ENCODE data around the gene MIEF1.
"Not testable (repeated sequence)": the region's sequence is repeated elsewhere in the genome, so short reads cannot be mapped to it uniquely, and the experiment has no call there.

The MIEF1 gene

GRCh38 chr22:39490966-39491680 lies 11.0 kb upstream of the MIEF1 start:
- DNase-seq: no peak

- no peak for DNase-seq
Measured at GRCh38 chr22:39491696-39492095, 10.4 kb upstream of the MIEF1 start.

- DNase-seq: no peak
Measured at GRCh38 chr22:39492186-39492585, 9.9 kb upstream of the MIEF1 start.

- DNase-seq: no peak
Measured at GRCh38 chr22:39493759-39494158, 8.3 kb upstream of the MIEF1 start.

- DNase-seq: no peak
Measured at GRCh38 chr22:39494471-39495120, 7.5 kb upstream of the MIEF1 start.

- DNase-seq: peak; percentile 80
Measured at GRCh38 chr22:39496131-39496838, 5.8 kb upstream of the MIEF1 start.

GRCh38 chr22:39497429-39497828 lies 4.7 kb upstream of the MIEF1 start:
- no peak for DNase-seq

- DNase-seq: no peak
Measured at GRCh38 chr22:39498368-39498767, 3.7 kb upstream of the MIEF1 start.

- no peak for DNase-seq
Measured at GRCh38 chr22:39498802-39499201, 3.3 kb upstream of the MIEF1 start.

- DNase-seq: no peak
Measured at GRCh38 chr22:39500101-39500500, 2.0 kb upstream of the MIEF1 start.

GRCh38 chr22:39501644-39502108 lies 414 bp upstream of the MIEF1 start:
- DNase-seq: no peak

- DNase-seq: no peak
Measured at GRCh38 chr22:39502789-39503409, 809 bp downstream of the MIEF1 start.

GRCh38 chr22:39503630-39504029 lies 1.5 kb downstream of the MIEF1 start:
- DNase-seq: no peak

- DNase-seq: no peak
Measured at GRCh38 chr22:39504071-39504470, 2.0 kb downstream of the MIEF1 start.

GRCh38 chr22:39507021-39507420 lies 4.9 kb downstream of the MIEF1 start:
- not testable (repeated sequence) for DNase-seq

GRCh38 chr22:39508393-39508792 lies 6.3 kb downstream of the MIEF1 start:
- DNase-seq: no peak

- no peak for DNase-seq
Measured at GRCh38 chr22:39510529-39511149, 8.5 kb downstream of the MIEF1 start.

GRCh38 chr22:39511226-39511625 lies 9.1 kb downstream of the MIEF1 start:
- DNase-seq: no peak

- no peak for DNase-seq
Measured at GRCh38 chr22:39512026-39512425, 9.9 kb downstream of the MIEF1 start.

- no peak for DNase-seq
Measured at GRCh38 chr22:39513791-39514190, 11.7 kb downstream of the MIEF1 start.

- peak; percentile 66 for DNase-seq
Measured at GRCh38 chr22:39514373-39514973, 12.4 kb downstream of the MIEF1 start.

GRCh38 chr22:39515266-39516050 lies 13.4 kb downstream of the MIEF1 start:
- DNase-seq: no peak
